HG03439 (cell line): Measurements from ENCODE around the gene PNPLA8.
"Not testable (repeated sequence)": the region's sequence is repeated elsewhere in the genome, so short reads cannot be mapped to it uniquely, and the experiment has no call there.

ENCODE experiments used
- ATAC-seq: cut with Tn5 transposase; IDR thresholded peaks from one replicate; pipeline ENCODE4 v1.9.1; 2021; ENCODE audit warnings: mild to moderate bottlenecking, moderate library complexity; ENCODE audit not compliant: unreplicated experiment

PNPLA8 gene

DNA sequence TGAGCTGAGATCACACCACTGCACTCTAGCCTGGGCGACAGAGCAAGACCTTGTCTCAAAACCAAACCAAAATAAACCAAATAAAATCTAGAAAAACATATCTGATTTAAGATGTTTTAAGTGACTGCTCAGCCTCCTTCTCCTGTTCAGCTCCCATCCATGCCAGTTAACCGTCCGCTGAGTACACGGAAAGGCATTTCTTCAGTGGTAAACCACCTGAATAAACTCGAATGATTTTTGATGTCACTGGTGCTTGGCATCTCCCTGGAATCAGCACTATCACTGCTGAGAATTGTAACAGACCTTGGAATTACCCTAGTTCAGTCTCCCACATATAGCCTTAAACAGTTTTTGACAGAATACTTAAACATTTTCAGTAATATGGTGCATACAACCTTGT lies 45.6 kb downstream of the PNPLA8 start:
- ATAC-seq: no peak

DNA sequence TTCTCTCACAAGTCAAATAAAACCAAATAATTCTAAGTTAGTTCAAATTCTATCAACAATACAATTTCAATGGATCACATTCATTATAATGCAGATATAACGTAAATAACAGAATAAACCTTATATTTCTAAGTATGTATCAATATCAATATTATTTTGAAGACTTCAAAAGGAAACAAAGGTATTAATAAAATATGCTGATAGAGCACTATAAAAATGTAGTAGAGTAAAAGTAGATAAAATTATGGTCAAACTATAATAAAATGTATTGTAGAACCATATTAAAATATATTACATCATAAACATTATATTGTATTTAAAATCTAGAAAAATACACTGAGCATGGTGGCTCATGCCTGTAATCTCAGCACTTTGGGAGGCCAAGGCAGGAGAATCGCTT lies 46.2 kb downstream of the PNPLA8 start:
- ATAC-seq: no peak

DNA sequence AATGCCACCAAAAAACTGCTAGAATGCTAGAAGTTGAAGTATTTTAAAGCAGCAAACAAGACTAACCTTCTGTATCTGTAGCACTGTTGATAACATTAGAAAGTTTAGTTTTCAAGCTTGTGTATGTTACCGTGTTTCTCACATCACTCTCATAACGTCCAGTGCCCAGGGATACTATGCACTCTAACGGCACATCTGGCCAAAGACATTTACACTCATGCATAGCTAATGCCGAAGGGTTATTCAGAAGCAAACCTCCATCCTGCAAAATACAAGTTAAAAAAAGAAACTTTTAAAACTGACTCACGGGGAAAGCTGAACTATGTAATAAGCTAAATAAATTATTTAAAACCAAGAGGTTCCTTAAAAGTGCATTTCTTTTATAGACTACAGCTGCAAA lies 46.8 kb downstream of the PNPLA8 start:
- no peak for ATAC-seq

DNA sequence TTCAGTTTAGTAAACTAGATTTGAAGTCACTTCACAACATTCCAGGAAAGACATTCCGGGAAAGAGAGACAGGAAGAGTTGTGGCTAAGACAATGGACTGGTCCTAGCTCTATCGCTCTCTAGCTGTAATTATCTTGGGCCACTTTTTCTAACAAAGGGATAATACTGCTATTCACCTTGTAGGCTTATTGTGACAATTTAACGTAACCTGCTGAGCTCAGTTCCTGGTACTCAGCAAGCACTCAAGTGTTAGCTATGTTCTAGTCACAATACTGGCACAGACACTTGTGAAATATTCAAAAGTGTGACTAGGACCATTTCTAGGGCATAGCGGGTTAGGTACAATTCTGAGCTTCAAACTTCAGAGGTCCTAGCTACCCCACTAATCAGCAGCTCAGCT lies 57.7 kb downstream of the PNPLA8 start:
- no peak for ATAC-seq

DNA sequence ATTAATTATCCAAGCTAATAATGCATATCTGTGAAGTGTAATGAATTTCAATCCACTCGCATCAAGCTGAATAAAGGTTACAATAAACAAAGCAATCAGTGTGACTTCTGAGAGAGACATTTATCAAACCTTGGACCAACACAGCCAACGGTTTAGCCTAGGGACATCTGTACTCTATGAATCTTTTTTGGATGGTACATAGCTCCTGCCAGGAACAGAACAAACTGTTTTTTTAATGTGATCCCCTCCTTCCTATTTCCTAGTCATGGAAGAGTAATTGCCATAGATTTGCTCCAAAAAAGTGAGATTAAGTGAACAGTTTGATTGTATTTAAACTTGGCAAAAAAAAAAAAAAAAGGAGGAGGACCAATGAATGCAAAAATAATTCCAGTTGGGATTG lies 58.5 kb downstream of the PNPLA8 start:
- ATAC-seq: no peak

DNA sequence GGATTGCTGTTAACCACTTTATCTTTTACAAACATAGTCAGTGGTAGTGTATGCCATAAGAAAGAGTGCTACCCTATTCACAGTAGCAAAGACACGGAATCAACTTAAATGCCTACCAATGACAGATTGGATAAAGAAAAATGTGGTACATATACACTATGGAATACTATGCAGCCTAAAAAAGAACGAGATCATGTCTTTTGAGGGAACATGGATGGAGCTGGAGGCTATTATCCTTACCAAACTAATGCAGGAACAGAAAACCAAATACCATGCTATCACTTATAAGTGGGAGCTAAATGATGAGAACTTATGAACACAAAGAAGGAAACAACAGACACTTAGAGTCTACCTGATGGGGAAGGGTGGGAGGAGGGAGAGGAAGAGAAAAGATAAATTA lies 59.6 kb downstream of the PNPLA8 start:
- not testable (repeated sequence) for ATAC-seq

DNA sequence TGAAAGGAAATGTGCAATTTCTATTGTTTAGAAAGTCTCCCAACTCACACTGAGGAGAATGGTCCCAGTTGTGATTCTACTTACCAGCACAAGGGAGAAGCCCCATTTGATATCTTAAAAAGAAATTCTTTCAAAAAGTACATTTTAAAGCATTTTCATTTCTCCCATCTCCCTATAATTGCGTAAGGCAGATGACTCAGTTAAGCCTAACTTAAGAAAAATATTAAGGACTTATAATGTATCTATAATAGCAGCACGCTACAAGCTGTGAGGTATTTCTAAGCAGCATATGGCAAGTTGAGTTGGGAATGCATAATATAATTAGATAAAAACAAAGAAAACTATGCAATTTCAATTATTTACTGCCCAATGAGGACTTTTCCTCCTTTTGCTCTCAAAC lies 61.2 kb downstream of the PNPLA8 start:
- no peak for ATAC-seq

DNA sequence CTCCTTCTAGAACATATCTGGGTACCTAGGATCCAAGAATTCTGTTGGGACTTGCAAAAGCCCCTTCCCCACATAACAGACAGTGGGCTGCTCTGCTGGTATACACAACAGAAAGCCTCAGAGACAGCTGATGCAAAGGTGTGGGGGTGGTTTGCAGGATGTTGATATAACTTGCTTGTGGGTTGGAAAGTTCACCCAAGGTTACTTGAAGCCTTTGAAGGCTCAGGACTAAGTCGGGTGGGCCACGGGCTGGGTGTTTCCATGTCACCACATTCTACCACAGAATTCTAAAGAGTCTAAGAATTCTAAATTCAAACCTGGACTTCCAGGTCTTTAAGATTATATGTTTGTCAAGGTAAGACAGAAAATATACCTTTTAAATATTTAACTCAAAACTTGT lies 62.3 kb downstream of the PNPLA8 start:
- no peak for ATAC-seq

DNA sequence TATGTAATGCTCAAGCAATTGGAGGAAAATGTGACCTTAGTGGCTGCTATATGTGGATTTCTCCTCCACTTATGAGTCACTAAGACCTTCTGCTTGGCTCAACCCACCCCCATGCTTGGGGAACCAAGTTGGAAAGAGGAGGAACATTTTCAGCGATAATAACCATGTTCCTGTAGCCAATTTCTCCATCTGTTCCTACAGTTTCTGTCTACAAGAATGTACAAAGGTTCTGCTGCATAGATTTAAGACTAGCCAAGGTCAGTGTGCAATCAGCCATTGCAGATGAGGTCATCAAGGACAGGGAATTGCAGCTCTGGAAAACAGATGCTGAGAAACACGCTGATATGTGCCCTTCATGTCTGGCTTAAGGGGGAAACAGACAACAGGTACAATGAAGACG lies 64.1 kb downstream of the PNPLA8 start:
- ATAC-seq: no peak

DNA sequence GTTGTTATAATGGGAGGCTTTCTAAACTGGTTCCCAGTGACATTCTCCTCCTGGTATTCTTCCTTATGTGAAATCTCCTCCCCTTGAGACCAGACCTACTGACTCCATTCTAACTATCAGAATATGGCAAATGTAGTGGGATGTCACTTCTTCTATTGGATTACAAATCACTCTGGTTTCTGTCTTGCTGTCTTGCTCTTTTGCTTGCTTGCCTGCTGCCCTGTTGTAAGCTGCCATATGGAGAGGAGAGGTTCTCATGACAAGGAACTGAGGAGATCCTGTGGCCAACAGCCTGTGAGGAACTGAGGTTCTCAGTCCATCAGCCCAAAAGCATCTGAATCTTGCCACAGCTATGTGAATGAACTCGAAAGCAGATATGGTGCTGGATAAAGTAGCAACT lies 65.0 kb downstream of the PNPLA8 start:
- ATAC-seq: no peak

DNA sequence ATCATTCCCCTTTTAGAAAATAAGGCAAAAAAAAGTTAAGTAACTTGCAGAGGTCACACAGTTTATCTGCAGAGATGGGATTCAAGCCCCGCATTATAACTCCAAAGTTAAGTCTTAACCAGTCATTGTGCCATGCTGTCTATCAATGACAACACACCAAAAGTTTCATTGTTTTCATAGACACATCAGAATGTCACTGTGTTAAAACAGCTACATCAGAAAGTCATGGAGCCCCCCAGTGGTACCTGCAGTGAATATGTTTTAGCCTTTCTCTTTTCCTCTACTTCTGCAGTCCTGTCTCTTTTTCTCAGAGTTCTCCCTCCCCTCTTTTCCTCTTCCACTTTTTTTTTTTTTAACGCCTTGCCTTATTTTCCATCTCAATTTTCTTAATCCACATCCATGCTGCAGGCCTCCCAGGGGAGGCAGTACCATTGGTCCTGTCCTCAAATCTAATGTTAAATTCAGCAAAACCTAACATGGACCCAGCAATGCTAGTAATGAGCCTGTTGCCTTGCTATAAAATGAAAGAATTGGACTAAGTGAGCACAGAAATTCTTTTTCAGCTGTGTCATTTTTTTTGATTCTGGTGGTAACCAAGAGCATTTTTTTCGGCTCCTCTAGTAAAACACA lies 65.9 kb downstream of the PNPLA8 start:
- no peak for ATAC-seq

DNA sequence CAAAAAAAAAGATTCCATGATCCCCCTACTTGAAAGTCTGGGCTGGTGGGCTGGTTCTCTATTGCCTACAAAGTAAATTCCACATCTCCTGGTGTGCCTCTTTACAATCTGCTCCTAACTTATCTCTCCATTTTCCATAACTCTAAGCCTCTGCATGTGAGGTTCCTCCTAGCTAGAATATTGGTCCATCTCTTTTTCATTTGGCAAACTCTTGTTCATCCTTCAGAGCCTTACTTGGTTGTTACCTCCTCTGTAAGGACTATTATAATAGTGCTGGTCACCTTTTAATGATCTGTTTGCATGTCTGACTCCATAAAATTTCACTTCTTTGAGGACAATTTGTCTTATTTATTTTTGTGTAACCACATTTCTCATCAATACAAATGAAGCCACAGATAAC lies 68.1 kb downstream of the PNPLA8 start:
- no peak for ATAC-seq

DNA sequence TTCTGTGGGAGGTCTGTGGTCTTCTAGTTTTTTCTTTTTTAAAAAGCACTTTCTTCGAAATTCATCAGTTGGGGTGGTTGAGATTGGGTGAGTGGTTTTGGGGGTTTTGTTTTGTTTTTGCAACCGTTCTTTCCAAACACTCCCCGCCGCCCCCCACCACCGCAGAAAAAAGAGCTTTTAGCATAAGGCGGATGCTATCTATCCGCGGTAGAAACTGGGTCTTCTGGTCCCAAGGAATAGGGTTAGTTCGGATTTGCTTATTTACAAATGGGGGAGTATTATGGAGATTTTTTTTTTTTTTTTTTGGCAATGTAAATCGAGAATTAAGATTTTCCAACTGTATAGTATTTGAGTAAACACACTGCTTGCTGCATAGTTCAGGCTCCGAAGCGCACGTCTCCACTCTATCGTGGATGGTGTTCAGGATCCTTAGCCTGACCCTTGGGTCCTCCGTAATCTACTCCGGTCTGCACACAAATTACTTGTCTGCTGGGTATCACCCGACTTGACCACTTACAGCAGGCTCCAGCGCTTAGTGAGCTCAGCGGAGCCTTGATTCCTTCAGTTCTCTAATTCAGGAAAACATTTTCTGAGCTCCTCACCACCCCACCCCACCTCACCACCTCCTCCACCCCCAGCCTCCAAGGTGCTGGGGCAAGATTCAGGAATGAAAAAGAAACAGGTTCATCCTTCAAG lies 68.9 kb downstream of the PNPLA8 start:
- no peak for ATAC-seq

DNA sequence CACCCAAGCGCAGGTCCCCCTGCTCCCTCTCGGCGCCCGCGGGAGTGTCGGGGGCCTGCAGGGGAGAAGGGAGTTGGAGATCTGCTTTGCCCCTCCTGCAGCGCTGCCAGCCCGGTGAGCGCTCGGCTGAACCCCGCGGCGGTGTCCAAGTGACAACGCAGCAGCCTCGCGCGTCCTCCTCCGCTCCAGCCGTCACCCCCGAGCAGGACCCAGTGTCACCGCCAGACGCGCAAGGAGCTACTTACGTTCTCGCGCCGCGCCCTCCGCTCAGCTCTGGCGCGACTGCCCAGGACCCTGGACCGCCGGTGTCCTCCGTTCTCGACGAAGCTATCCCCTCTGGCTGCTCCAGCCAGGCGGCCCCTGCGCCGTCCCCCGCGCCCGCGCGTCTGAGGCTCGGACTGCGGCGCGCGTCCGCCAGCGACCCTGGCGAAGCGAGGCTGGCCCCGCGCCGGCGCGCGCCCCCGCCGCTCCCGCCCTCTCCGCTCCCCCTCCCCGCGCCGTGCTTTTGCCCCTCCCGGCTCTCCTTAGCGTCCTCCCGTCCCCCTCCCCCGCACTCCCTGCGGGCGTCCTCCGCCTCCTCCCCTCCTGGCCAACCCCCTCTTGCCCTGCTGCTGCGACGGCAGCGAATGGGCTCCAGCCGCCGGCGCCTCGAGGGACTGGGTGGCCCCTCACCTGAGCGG lies 69.8 kb downstream of the PNPLA8 start, which contains the start of gene NRCAM:
NRCAM (minus strand) TSS at position 439 of the 680 bp plus-strand sequence. CDS start 216,372 bp downstream, outside the sequence.
- ATAC-seq: peak; percentile 50

DNA sequence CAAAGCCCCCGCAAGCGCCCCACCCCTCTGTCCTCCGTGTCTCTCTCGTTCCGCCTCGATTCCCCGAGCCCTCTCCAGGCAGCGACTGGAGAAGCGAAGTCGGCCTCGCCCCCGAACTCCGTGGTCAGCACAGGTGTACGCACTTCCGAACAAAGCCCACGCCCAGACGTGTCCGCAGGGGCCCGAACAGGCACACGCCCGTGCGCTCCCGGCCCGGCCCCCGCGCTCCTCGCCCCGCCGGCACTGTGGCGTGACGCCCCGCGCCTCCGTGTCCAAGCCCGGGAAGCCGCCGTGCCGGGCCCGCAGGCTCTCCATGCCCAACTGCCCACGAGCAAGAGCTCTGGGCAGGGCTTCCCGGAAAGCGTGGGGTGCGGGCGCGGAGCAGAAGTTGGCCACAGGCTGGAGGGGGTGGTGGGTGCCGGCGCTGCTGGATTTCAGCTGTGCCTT lies 70.4 kb downstream of the PNPLA8 start:
- peak; percentile 20 for ATAC-seq

DNA sequence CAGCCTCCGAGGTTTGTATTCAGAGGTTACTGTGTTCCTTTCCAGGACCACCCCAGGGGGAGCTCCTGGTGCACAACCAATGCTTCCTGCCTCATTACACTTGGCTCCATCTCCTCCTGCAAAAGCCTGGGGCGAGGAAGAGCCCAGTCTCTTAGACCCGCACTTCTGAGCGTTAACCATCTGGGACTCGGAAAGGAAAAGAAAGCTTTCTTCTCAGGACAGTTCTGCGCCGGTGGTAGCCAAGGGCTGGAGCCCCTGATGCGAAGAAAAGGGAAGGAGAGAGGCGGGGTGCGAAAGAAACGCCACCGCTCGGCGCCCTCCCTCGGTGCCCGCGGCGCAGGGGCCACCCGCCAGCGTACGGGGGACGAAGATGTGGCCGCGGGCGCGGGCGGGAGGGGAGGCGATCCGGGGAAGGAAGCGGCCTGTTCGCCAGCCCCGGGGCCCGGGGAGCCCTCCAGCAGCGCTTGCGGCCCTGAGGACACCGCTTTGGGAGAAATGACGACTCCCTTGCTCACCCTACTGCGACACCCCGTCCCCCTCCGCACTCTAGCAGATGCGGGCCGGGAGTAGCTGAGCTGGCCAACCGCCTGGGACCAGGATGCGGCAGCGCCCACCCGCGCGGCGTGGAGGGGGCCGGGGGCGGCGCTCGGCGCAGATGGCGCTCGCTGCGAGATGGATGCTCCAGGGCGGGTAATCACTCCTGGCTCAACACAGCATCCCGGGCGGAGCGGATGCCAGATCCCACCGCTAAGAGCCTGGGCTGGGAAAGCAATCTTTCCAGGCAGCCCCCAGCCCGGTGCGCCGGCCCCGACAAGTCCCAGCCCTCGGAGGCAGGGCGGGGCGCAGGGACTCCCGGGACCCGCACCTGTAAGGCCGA lies 71.0 kb downstream of the PNPLA8 start:
- no peak for ATAC-seq

DNA sequence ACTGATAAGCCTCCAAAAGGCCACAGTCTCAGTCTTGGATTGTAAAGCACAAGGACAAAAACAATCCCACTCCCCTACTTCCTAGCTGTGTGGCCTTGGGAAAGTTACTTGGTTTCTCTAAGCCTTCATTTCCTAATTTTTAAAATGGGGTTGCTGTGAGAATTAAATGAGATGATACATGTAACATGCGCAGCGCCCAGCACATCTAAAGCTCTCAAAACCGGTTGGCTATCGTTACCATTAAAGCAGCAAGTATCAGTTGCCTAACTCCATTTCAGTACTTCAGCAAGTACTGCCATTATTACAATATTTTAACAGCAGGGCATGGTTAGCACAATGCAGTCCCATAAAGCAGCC lies 71.6 kb downstream of the PNPLA8 start:
- no peak for ATAC-seq

DNA sequence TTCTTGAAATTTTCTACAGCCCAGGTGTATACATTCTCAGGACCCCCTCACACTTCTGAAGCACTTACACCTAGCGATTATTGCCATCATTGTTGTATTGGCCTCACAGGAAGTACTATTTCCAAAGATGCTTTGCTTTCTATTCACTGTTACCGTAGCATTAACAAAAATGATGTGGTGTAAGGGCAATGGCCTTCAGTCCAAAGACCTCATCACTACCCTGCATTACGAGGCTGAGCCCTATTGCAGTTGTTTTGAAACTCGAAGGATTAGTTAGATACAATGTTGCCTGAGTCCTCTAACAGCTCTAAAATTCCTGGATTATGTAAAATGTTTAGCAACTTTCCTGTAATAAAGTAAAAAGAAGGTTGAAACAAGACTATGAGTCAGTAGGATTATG lies 72.6 kb downstream of the PNPLA8 start:
- no peak for ATAC-seq

DNA sequence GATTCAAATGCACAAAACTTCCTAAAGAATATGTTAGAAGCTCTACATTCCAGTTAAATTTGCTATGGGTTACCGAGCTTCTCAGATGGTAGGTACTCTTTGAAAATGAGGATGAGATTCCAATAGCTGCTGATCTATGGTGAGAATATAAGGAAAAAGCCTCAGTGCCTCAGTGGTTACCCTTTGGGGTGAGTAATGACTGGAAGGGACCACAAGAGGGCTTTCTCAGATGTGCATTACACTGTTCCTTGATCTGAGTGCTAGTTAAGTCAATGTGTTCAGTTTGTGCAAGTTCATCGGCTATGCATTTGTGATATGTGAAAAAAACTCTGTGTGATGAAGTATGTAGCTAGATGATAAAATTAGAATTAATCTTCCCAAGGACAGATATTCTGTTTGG lies 73.2 kb downstream of the PNPLA8 start:
- no peak for ATAC-seq

DNA sequence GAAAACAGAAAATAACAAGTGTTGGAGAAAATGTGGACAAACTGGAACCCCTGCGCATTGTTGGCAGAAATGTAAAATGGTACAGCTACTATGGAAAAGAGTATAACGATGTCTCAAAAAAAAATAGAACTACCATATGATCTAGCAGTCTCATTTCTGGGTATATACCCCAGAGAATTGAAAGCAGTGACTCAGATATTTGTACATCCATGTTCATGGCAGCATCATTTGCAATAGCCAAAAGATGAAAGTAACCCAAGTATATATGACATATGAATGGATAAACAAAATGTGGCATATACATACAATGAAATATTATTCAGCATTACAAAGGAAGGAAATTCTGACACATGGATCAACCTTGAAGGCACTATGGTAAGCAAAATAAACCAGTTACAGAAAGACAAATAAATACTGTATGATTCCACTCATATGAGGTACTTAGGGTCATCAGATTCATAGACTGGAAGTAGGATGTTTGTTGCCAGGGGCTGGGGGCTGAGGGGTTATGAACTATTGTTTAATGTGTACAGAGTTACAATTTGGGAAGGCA lies 74.6 kb downstream of the PNPLA8 start:
- ATAC-seq: no peak

DNA sequence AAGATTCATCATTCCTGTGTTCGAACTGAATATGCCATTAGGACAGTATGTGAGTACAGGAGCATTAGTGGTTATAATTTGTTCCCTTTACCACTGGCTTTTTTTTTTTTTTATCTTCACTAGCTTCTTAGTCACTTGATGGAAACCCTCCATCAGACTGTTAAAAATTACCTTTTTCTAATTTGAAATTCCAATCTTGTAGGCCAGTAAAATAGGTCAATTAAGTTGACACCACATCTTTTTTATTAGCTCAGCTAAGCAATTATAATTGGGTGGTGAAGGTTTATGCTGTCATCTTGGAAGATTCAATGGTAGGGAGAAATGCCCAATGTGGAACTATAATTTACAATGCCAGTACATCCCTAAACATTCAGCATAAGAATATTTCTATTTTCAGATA lies 75.8 kb downstream of the PNPLA8 start:
- no peak for ATAC-seq
